KMS-11 (cell line): ENCODE results near the gene IWS1.

Experiments used
- H2AFZ ChIP-seq: fragments of 200-600 bp; sonication (generic); 2 replicates; pipeline ENCODE4 v1.6.1; 2016; ENCODE audit warnings: antibody characterized with exemption, mixed run types, low read depth
- H3K27ac ChIP-seq: fragments of 200-600 bp; sonication (generic); 2 replicates; pipeline ENCODE4 v1.6.1; 2016; ENCODE audit warnings: mild to moderate bottlenecking, mixed run types
- H3K27me3 ChIP-seq: fragments of 200-600 bp; sonication (generic); 2 replicates; pipeline ENCODE4 v1.6.1; 2017; ENCODE audit warnings: mild to moderate bottlenecking, low read depth, mixed run types, moderate library complexity; ENCODE audit not compliant: insufficient read depth
- H3K36me3 ChIP-seq: fragments of 200-600 bp; sonication (generic); 2 replicates; pipeline ENCODE4 v1.6.1; 2017; ENCODE audit warnings: mild to moderate bottlenecking, mixed run types; ENCODE audit not compliant: insufficient read depth
- H3K4me1 ChIP-seq: fragments of 200-600 bp; sonication (generic); 2 replicates; pipeline ENCODE4 v1.6.1; 2016; ENCODE audit warnings: mild to moderate bottlenecking, low read depth, mixed run types; ENCODE audit not compliant: poor library complexity, severe bottlenecking
- H3K4me2 ChIP-seq: fragments of 200-600 bp; sonication (generic); 2 replicates; pipeline ENCODE4 v1.7.0; 2016; ENCODE audit warnings: mild to moderate bottlenecking, mixed run types
- H3K4me3 ChIP-seq: fragments of 200-600 bp; sonication (generic); IDR thresholded peaks from 2 replicates; pipeline ENCODE4 v1.6.1; 2017; ENCODE audit warnings: low read depth, low read length, mixed read lengths; ENCODE audit not compliant: insufficient read depth
- H3K79me2 ChIP-seq: fragments of 200-600 bp; sonication (generic); 2 replicates; pipeline ENCODE4 v1.6.1; 2016; ENCODE audit warnings: low read depth, mixed run types; ENCODE audit not compliant: insufficient read depth
- H3K9ac ChIP-seq: fragments of 200-600 bp; sonication (generic); 2 replicates; pipeline ENCODE4 v1.6.1; 2016; ENCODE audit warnings: mild to moderate bottlenecking, mixed run types
- H4K20me1 ChIP-seq: fragments of 200-600 bp; sonication (generic); 2 replicates; pipeline ENCODE4 v1.6.1; 2016; ENCODE audit warnings: mild to moderate bottlenecking, mixed run types; ENCODE audit not compliant: insufficient read depth
- CTCF ChIP-seq: fragments of 200-600 bp; sonication (generic); conservative IDR thresholded peaks from 2 replicates; pipeline ENCODE4 v1.6.1; 2017; ENCODE audit warnings: low read depth, mild to moderate bottlenecking, antibody characterized with exemption, low read length, moderate library complexity, mixed read lengths

The IWS1 gene

GRCh38 chr2:127469974-127470373 lies 56.3 kb downstream of the IWS1 start:
- H3K4me2 ChIP-seq, result no peak overlapping the region
- no peak overlapping the region for H3K27ac ChIP-seq
- TF ChIP-seq CTCF, result no peak
- H4K20me1 ChIP-seq, result no peaks in the 10 kb centered on the region
- no peak overlapping the region for H3K9ac ChIP-seq
- no peak overlapping the region for H2AFZ ChIP-seq
- no peaks in the 10 kb centered on the region for H3K79me2 ChIP-seq
- H3K4me1 ChIP-seq, result no peaks in the 10 kb centered on the region
- no peaks in the 10 kb centered on the region for H3K36me3 ChIP-seq
- H3K4me3 ChIP-seq, result no peak overlapping the region
- H3K27me3 ChIP-seq, result no peaks in the 10 kb centered on the region

GRCh38 chr2:127469051-127469450 lies 57.2 kb downstream of the IWS1 start:
- H3K27me3 ChIP-seq, result no peaks in the 10 kb centered on the region
- TF ChIP-seq CTCF, result no peak
- no peak overlapping the region for H3K4me2 ChIP-seq
- no peaks in the 10 kb centered on the region for H3K36me3 ChIP-seq
- H3K4me1 ChIP-seq, result no peaks in the 10 kb centered on the region
- H3K9ac ChIP-seq, result no peak overlapping the region
- H3K27ac ChIP-seq, result no peak overlapping the region
- no peaks in the 10 kb centered on the region for H3K79me2 ChIP-seq
- H4K20me1 ChIP-seq, result no peaks in the 10 kb centered on the region
- no peak overlapping the region for H3K4me3 ChIP-seq
- H2AFZ ChIP-seq, result no peak overlapping the region

GRCh38 chr2:127465258-127465657 lies 61.0 kb downstream of the IWS1 start:
- Histone ChIP-seq H3K4me1 (no peaks in the 10 kb centered on the region), H3K79me2 (no peaks in the 10 kb centered on the region), H3K9ac (no peak overlapping the region), H3K4me3 (no peak overlapping the region), H3K27me3 (no peaks in the 10 kb centered on the region), H3K27ac (no peak overlapping the region), H4K20me1 (no peaks in the 10 kb centered on the region), H2AFZ (no peak overlapping the region), H3K4me2 (no peak overlapping the region), H3K36me3 (no peaks in the 10 kb centered on the region)
- TF ChIP-seq CTCF, result no peak

- no peak overlapping the region for H3K9ac ChIP-seq
- H3K27me3 ChIP-seq, result no peaks in the 10 kb centered on the region
- no peaks in the 10 kb centered on the region for H3K36me3 ChIP-seq
- no peak overlapping the region for H2AFZ ChIP-seq
- no peaks in the 10 kb centered on the region for H4K20me1 ChIP-seq
- no peak overlapping the region for H3K27ac ChIP-seq
- no peak overlapping the region for H3K4me3 ChIP-seq
- no peak overlapping the region for H3K4me2 ChIP-seq
- no peak for TF ChIP-seq CTCF
- H3K79me2 ChIP-seq, result no peaks in the 10 kb centered on the region
- H3K4me1 ChIP-seq, result no peaks in the 10 kb centered on the region
Measured at GRCh38 chr2:127464470-127465257, 61.6 kb downstream of the IWS1 start.
